Measurements from ENCODE around the gene STAT6.

The STAT6 gene

GRCh38 chr12:57145460-57146059 lies 34.4 kb upstream of the STAT6 start:
- no peak for DNase-seq (ENCODE audit: low spot score)

GRCh38 chr12:57143454-57143853 lies 32.3 kb upstream of the STAT6 start:
- no peak for DNase-seq (ENCODE audit: low spot score)

- DNase-seq (ENCODE audit: low spot score), result no peak
Measured at GRCh38 chr12:57142727-57143126, 31.6 kb upstream of the STAT6 start.

- DNase-seq (ENCODE audit: low spot score), result no peak
Measured at GRCh38 chr12:57142121-57142520, 31.0 kb upstream of the STAT6 start.

- DNase-seq (ENCODE audit: low spot score), result no peak
Measured at GRCh38 chr12:57141249-57141648, 30.1 kb upstream of the STAT6 start.

GRCh38 chr12:57139796-57140649 lies 28.9 kb upstream of the STAT6 start:
- no peak for DNase-seq (ENCODE audit: low spot score)

- DNase-seq (ENCODE audit: low spot score), result no peak
Measured at GRCh38 chr12:57138526-57139272, 27.5 kb upstream of the STAT6 start.

- no peak for DNase-seq (ENCODE audit: low spot score)
Measured at GRCh38 chr12:57135527-57136326, 24.6 kb upstream of the STAT6 start.

- no peak for DNase-seq (ENCODE audit: low spot score)
Measured at GRCh38 chr12:57134949-57135348, 23.8 kb upstream of the STAT6 start.

- no peak for DNase-seq (ENCODE audit: low spot score)
Measured at GRCh38 chr12:57133916-57134315, 22.8 kb upstream of the STAT6 start.

- no peak for DNase-seq (ENCODE audit: low spot score)
Measured at GRCh38 chr12:57133013-57133569, 21.9 kb upstream of the STAT6 start.

- DNase-seq (ENCODE audit: low spot score), result no peak
Measured at GRCh38 chr12:57131896-57132744, 21.0 kb upstream of the STAT6 start.

- no peak for DNase-seq (ENCODE audit: low spot score)
Measured at GRCh38 chr12:57130941-57131340, 19.8 kb upstream of the STAT6 start.

GRCh38 chr12:57129889-57130288 lies 18.7 kb upstream of the STAT6 start:
- no peak for DNase-seq (ENCODE audit: low spot score)

- no peak for DNase-seq (ENCODE audit: low spot score)
Measured at GRCh38 chr12:57129321-57129842, 18.2 kb upstream of the STAT6 start.

GRCh38 chr12:57128519-57129247 lies 17.5 kb upstream of the STAT6 start:
- DNase-seq (ENCODE audit: low spot score), result no peak

GRCh38 chr12:57127726-57128518 lies 16.8 kb upstream of the STAT6 start, which contains the start of gene LRP1:
TSS of gene LRP1 (plus strand) at chr12:57128483. CDS start at chr12:57128965, 482 bp downstream.
- DNase-seq (ENCODE audit: low spot score), result peak; percentile 81

- DNase-seq (ENCODE audit: low spot score), result peak; percentile 80
Measured at GRCh38 chr12:57127101-57127725, 16.1 kb upstream of the STAT6 start.

Data from CD4-positive, alpha-beta T cell treated with Interleukin-2 at 100 ng/mL for 4 hours (primary cell).